A549 (cell line): ENCODE data around the gene GABBR2. TPM values are rescaled to one million over a fixed set of nuclear protein-coding genes. Genes with fewer than 3 reads are reported as not detected.

Experiments
- ATAC-seq, 2 experiments: fragments of 200-7000 bp in 1 of 2; fragments of >200 bp in 1 of 2; cut with Nextera tagmentation in 1 of 2; cut with Tn5 transposase in 1 of 2; 3 replicates each; pipeline versions ENCODE4 v1.8.0 to v1.9.1; 2018 to 2020; ENCODE audit warnings: mild to moderate bottlenecking in 1 of 2, moderate library complexity in 1 of 2
- CTCF ChIA-PET: fragments of 300-600 bp; sonication (Branson Sonifier 250); formaldehyde crosslinking; extraction: SDS; loops from one replicate; lab custom pipeline; 2021; ENCODE audit warnings: antibody characterized with exemption, inconsistent platforms; lab: Yijun Ruan, JAX
- POLR2A ChIA-PET: fragments of 350-600 bp; formaldehyde crosslinking; extraction: SDS; loops from one replicate; lab custom pipeline; 2021; ENCODE audit warnings: antibody characterized with exemption, inconsistent platforms; lab: Yijun Ruan, JAX
- DNase-seq, 2 experiments: peaks; one replicate each; pipeline versions ENCODE4 v3.0.0 to v3.0.0-alpha.2; 2011 to 2016; ENCODE audit warnings: low read depth in 1 of 2, low spot score in 1 of 2
- FAIRE-seq: peaks from 2 replicates; lab custom pipeline; 2011; peaks lifted over from hg19 to GRCh38; lab: Jason Lieb, UNC
- H3K27ac ChIP-seq, 2 experiments: fragments of >200 bp; sonication (Bioruptor Twin); formaldehyde crosslinking; 3 replicates each; pipeline ENCODE4 v1.5.1; 2016 to 2017
- H3K4me1 ChIP-seq: fragments of >200 bp; sonication (Bioruptor Twin); formaldehyde crosslinking; 3 replicates; pipeline ENCODE4 v1.6.1; 2016
- H3K4me2 ChIP-seq: fragments of >200 bp; sonication (Bioruptor Twin); formaldehyde crosslinking; 3 replicates; pipeline ENCODE4 v1.6.1; 2016
- H3K4me3 ChIP-seq: fragments of >200 bp; sonication (Bioruptor Twin); formaldehyde crosslinking; 3 replicates; pipeline ENCODE4 v1.5.1; 2016
- H3K9me3 ChIP-seq: fragments of >200 bp; sonication (Bioruptor Twin); formaldehyde crosslinking; 3 replicates; pipeline ENCODE4 v1.6.1; 2016
- EHF ChIP-seq: fragments of 250-450 bp; sonication (Bioruptor Pico); IDR thresholded peaks from 2 replicates; pipeline ENCODE4 v1.5.0; 2020; ENCODE audit warnings: mild to moderate bottlenecking
- EP300 ChIP-seq, 2 experiments: fragments of >200 bp; sonication (Bioruptor Twin); formaldehyde crosslinking; IDR thresholded peaks; 2 replicates in 1 of 2; 3 replicates in 1 of 2; pipeline ENCODE4 v1.6.1; 2016 to 2017
- FOSB ChIP-seq: fragments of 250-450 bp; sonication (Bioruptor Pico); IDR thresholded peaks from 2 replicates; pipeline ENCODE4 v1.5.0; 2020; ENCODE audit warnings: mild to moderate bottlenecking, moderate library complexity
- HDAC2 ChIP-seq: fragments of 200-600 bp; sonication (generic); IDR thresholded peaks from 2 replicates; pipeline ENCODE4 v1.6.1; 2016
- HEYL ChIP-seq: fragments of 250-450 bp; sonication (Bioruptor Pico); IDR thresholded peaks from 2 replicates; pipeline ENCODE4 v1.8.0; 2021; ENCODE audit warnings: mild to moderate bottlenecking, moderate library complexity
- HOXB13 ChIP-seq: fragments of 250-450 bp; sonication (Bioruptor Pico); IDR thresholded peaks from 2 replicates; pipeline ENCODE4 v1.5.0; 2020; ENCODE audit warnings: low read depth, mild to moderate bottlenecking, moderate library complexity
- HOXB5 ChIP-seq: fragments of 250-450 bp; sonication (Bioruptor Pico); IDR thresholded peaks from 2 replicates; pipeline ENCODE4 v1.5.0; 2020; ENCODE audit warnings: mild to moderate bottlenecking, moderate library complexity
- MAZ ChIP-seq: fragments of 150-350 bp; IDR thresholded peaks from 2 replicates; pipeline ENCODE4 v1.6.1; 2014; ENCODE audit warnings: antibody characterized with exemption, low read depth, low read length, borderline replicate concordance
- NPAS2 ChIP-seq: fragments of 250-450 bp; sonication (Bioruptor Pico); IDR thresholded peaks from 2 replicates; pipeline ENCODE4 v1.8.0; 2022; ENCODE audit warnings: mild to moderate bottlenecking, moderate library complexity, borderline replicate concordance
- NR3C1 ChIP-seq: fragments of >200 bp; sonication (Bioruptor Twin); formaldehyde crosslinking; IDR thresholded peaks from 3 replicates; pipeline ENCODE4 v1.6.1; 2017
- PHF8 ChIP-seq: fragments of 200-600 bp; sonication (generic); IDR thresholded peaks from 2 replicates; pipeline ENCODE4 v1.6.1; 2016; ENCODE audit warnings: low read depth, mild to moderate bottlenecking, antibody characterized with exemption, moderate library complexity, borderline replicate concordance
- POLR2AphosphoS2 ChIP-seq: conservative IDR thresholded peaks from 2 replicates; pipeline ENCODE4 v1.6.1; 2012; ENCODE audit warnings: low read length, improper control_type of control experiment, inconsistent platforms
- ZC3H11A ChIP-seq: fragments of 450-650 bp; IDR thresholded peaks from 2 replicates; pipeline ENCODE4 v1.6.1; 2014; ENCODE audit warnings: antibody characterized with exemption, mild to moderate bottlenecking
- ZSCAN20 ChIP-seq: fragments of 250-450 bp; sonication (Bioruptor Pico); IDR thresholded peaks from 2 replicates; pipeline ENCODE4 v1.8.0; 2022; ENCODE audit warnings: mild to moderate bottlenecking, moderate library complexity
- WGBS: methylation state at CpG from one replicate; pipeline ENCODE4 v1.1.6; 2017; ENCODE audit errors: missing lambda C conversion rate; 5-methylcytosine and 5-hydroxymethylcytosine counted together
- polyA plus RNA-seq, 4 experiments: library from polyadenylated mRNA; depleted of rRNA in 3 of 4; stranded (reverse); fragments of >200 nt; fragmentation: RNase III in 1 of 4; extraction: RNeasy Plus Mini Kit Qiagen cat#74134 plus additional on column Dnase treatment in 1 of 4; gene quantifications; 2 replicates in 3 of 4; 3 replicates in 1 of 4; pipeline ENCODE4 v1.2.3, GENCODE V29; 2011 to 2017
- TF ChIP-seq, protein P1 (sequence below): fragments of >200 bp; sonication (Bioruptor Twin); formaldehyde crosslinking; IDR thresholded peaks from 3 replicates; pipeline ENCODE4 v1.6.1; 2016
- TF ChIP-seq, protein P2 (sequence below): fragments of >200 bp; sonication (Bioruptor Twin); formaldehyde crosslinking; IDR thresholded peaks from 2 replicates; pipeline ENCODE4 v1.6.1; 2016

GABBR2 gene
- polyA plus RNA-seq, 2 of the 4 experiments (the other 2 are of a cell fraction), result 0.08 to 0.57 TPM

DNA sequence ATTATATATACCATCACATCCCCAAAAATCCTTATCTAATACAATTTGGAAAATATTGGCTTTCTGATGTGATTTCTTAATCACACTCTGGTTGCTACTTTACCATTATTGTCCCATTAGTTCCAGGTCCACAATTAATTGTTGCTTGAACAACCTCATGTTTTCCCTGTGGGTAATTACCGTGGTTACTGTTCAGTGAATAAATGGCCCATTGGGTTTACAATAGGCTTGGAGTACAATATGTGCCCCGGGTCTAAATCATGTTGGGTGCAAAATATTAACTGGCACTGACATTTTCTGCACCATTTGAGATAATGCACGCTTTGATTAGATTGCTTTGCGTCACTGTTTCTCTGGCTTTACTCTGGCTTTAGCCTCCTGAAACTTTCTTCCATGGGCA is 163.7 kb downstream of the GABBR2 start:
- ChIA-PET CTCF (interaction anchor here (1.1 to 2.0 kb wide), 2 partner anchors 12 to 229 kb away, joined by 3 to 6 read pairs; no protein-coding TSS in a partner anchor), POLR2A (no interaction called here)
- no peak for TF ChIP-seq PHF8
- TF ChIP-seq ZC3H11A, result no peak
- TF ChIP-seq EP300 (IDR thresholded peaks at IDR 0.05), result no peak
- no peak for TF ChIP-seq HEYL (CRISPR knock-in tag)
- no peak for TF ChIP-seq HOXB13 (CRISPR knock-in tag)
- TF ChIP-seq, protein P1, sequence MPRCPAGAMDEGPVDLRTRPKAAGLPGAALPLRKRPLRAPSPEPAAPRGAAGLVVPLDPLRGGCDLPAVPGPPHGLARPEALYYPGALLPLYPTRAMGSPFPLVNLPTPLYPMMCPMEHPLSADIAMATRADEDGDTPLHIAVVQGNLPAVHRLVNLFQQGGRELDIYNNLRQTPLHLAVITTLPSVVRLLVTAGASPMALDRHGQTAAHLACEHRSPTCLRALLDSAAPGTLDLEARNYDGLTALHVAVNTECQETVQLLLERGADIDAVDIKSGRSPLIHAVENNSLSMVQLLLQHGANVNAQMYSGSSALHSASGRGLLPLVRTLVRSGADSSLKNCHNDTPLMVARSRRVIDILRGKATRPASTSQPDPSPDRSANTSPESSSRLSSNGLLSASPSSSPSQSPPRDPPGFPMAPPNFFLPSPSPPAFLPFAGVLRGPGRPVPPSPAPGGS, result no peak
- TF ChIP-seq FOSB (CRISPR knock-in tag), result no peak

DNA sequence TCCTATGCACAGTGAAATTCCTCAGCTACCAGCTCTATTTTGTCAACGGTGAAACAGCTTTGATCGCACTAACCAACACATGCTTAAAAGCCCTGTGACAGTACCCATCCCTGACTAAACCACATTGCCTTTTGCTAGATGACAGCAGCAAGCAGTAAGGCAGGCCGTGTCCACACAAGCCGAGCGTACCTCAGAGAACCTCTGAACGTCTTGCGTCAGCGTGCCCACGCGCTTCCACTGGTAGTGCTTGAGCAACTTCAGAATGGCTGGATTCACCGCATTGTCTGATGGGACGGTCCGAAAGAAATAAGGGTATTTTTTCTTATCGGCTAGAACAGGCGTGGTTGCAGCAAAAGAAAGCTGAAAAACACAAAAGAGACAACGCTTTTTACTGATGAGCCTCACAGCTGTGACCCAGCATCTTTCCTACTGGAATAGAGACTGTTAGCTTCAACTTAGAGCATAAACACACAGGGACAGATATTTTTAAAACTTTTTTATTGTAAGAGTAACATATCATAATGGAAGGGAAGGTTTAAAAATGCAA is 167.0 kb downstream of the GABBR2 start:
- Histone ChIP-seq H3K9me3 (no peaks in the 10 kb centered on the region), H3K4me2 (no peak overlapping the region), H3K27ac (no peak overlapping the region), H3K4me3 (no peak overlapping the region), H3K4me1 (no peaks in the 10 kb centered on the region)
- ChIA-PET CTCF (interaction anchor here (1.3 kb wide), 1 partner anchor 18 kb away, joined by 6 read pairs; no protein-coding TSS in a partner anchor), POLR2A (no interaction called here)
- no peak for TF ChIP-seq MAZ
- DNase-seq (no peak), FAIRE-seq (no peak), ATAC-seq (no peak)
- WGBS, result 80% methylated on average over 16 of the region's 16 CpGs

More for the DNA sequence above, 163.7 kb downstream of the GABBR2 start:
- no peak for DNase-seq
- Histone ChIP-seq H3K27ac (no peak overlapping the region), H3K4me2 (no peak overlapping the region), H3K4me1 (no peaks in the 10 kb centered on the region), H3K4me3 (no peak overlapping the region), H3K9me3 (no peaks in the 10 kb centered on the region)
- no peak for ATAC-seq
- no peak for FAIRE-seq
- 39% methylated on average over 4 of the region's 4 CpGs for WGBS

DNA sequence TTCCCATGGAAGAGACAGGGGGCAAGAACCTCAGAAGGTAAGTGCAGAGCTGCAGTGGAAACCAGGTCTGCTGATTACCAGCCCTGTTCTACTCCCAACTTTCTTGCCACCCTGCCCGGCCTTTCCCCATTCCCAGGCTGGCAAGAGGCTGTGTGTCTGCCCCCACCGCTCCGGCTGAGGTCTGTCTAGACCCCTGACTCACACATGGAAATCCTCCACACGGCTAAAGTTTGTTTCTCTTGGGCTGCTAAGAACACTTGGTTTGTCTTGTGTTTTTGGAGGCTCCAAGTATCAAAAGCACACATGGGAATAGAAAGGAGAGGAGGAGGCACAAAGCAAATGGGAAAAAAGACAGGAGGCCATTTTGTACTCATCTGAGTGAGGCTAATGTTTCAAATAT is 168.3 kb downstream of the GABBR2 start:
- no peak overlapping the region for H3K4me3 ChIP-seq
- H3K9me3 ChIP-seq, result no peaks in the 10 kb centered on the region
- TF ChIP-seq POLR2AphosphoS2 (no peak), NPAS2 (CRISPR knock-in tag) (no peak), HDAC2 (no peak), ZSCAN20 (no peak), EHF (CRISPR knock-in tag) (no peak)
- DNase-seq (no peak), ATAC-seq (no peak), FAIRE-seq (no peak)
- WGBS, result 70% methylated on average over 4 of the region's 4 CpGs
- no peaks in the 10 kb centered on the region for H3K4me1 ChIP-seq
- ChIA-PET CTCF (interaction anchor here (1.2 kb wide), 2 partner anchors 12 to 17 kb away, joined by 3 to 4 read pairs; no protein-coding TSS in a partner anchor), POLR2A (no interaction called here)
- no peak overlapping the region for H3K27ac ChIP-seq
- H3K4me2 ChIP-seq, result no peak overlapping the region

DNA sequence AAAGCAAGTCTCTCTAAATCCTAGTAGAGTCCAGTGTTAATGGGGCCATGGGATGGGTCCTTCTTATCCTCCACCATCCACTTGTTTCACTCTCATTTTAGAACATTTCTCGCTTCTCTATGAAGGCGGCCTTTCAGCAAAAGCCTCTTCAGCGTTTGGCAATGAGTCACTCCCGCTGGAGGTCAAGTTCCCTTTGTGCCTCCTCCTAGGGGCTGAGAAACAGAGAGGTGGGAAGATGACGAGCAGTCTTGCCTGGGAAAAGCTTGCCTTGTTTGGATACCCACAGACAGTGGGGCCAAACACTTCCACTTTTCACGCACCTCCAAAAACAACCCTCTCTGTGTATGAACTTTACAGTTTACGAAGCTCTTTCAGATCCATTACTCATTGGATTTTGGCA is 168.8 kb downstream of the GABBR2 start:
- no peak for TF ChIP-seq NR3C1
- no peak for TF ChIP-seq HOXB5 (CRISPR knock-in tag)
- TF ChIP-seq ZSCAN20, result no peak
- TF ChIP-seq PHF8, result no peak
- TF ChIP-seq, protein P2, sequence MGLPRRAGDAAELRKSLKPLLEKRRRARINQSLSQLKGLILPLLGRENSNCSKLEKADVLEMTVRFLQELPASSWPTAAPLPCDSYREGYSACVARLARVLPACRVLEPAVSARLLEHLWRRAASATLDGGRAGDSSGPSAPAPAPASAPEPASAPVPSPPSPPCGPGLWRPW, result no peak
- Histone ChIP-seq H3K27ac (no peak overlapping the region), H3K4me1 (no peaks in the 10 kb centered on the region), H3K4me3 (no peak overlapping the region), H3K4me2 (no peak overlapping the region), H3K9me3 (no peaks in the 10 kb centered on the region)
- 50% methylated on average over 7 of the region's 7 CpGs for WGBS
- CTCF ChIA-PET, result interaction anchor here (1.1 to 1.2 kb wide), 3 partner anchors 12 to 251 kb away, joined by 3 to 4 read pairs (median 3); no protein-coding TSS in a partner anchor
- POLR2A ChIA-PET, result no interaction called here
- DNase-seq (no peak), ATAC-seq (no peak), FAIRE-seq (no peak)
